GM10248 (cell line): ENCODE data around the gene LHX4.

Experiments
- CTCF ChIA-PET: fragments of 300-600 bp; sonication (Branson Sonifier 250); formaldehyde crosslinking; extraction: SDS; loops from one replicate; lab custom pipeline; 2021; ENCODE audit warnings: antibody characterized with exemption; lab: Yijun Ruan, JAX
- POLR2A ChIA-PET: fragments of 350-650 bp; sonication (Branson Sonifier 250); formaldehyde crosslinking; extraction: SDS; loops from one replicate; lab custom pipeline; 2020; ENCODE audit warnings: antibody characterized with exemption; lab: Yijun Ruan, JAX
- DNase-seq: peaks from one replicate; pipeline ENCODE4 v3.0.0; 2012; ENCODE audit errors: extremely low spot score
- TF ChIP-seq, protein P1 (sequence below): IDR thresholded peaks from 2 replicates; pipeline ENCODE4 v1.5.1; 2012; ENCODE audit warnings: mild to moderate bottlenecking, low read depth; ENCODE audit errors: extremely low read depth, missing control alignments, control extremely low read depth

The LHX4 gene

DNA sequence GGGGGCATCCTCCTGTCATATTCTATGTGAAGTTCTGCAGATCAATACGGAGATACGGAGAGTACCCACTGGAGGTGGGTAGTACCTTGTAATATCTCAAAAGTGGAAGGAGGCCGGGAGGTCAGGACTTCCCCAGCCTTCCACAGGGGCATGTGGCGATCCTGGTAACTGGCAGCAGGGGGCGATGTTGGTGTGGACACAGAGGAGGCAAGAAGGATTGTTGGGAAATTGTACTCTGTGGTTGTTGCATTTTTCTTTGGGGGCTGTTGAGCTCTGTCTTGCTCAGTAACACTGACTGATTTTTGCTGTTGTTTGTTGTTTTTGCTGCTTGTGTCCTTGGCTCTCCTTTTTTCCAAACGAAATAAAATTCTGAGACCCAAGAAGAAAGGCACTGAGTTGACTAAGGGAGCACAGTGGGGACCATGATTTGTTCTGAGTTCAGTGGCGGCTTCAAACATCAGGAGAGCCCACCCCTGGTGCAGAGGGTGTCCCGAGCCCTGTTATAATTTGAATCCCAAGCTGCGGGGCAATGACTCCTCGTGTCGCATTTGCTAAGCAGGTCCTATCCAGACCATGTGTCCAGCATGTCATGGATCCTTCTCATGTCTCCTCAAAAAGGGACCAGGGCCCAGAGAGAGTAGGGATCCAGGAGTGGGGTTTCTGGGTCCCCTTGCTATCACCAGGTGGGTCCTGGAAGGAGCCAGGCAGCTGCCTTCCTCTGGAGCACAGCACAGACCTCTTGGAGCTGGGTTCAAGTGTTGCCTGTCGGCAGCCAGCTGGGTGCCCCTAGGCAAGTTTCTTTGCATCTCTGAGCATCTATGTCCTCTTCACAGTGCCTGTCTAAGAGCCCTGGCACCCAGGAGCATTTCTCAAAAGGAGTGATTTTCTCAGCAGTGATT is 22.8 kb downstream of the LHX4 start:
- ChIA-PET CTCF (interaction anchor here (0.6 to 4.5 kb wide), 54 partner anchors 9 to 543 kb away, joined by 3 to 40 read pairs (median 4); no protein-coding TSS in a partner anchor), POLR2A (no interaction called here)
- TF ChIP-seq, protein P1, sequence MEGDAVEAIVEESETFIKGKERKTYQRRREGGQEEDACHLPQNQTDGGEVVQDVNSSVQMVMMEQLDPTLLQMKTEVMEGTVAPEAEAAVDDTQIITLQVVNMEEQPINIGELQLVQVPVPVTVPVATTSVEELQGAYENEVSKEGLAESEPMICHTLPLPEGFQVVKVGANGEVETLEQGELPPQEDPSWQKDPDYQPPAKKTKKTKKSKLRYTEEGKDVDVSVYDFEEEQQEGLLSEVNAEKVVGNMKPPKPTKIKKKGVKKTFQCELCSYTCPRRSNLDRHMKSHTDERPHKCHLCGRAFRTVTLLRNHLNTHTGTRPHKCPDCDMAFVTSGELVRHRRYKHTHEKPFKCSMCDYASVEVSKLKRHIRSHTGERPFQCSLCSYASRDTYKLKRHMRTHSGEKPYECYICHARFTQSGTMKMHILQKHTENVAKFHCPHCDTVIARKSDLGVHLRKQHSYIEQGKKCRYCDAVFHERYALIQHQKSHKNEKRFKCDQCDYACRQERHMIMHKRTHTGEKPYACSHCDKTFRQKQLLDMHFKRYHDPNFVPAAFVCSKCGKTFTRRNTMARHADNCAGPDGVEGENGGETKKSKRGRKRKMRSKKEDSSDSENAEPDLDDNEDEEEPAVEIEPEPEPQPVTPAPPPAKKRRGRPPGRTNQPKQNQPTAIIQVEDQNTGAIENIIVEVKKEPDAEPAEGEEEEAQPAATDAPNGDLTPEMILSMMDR = peak; percentile 97
- DNase-seq = peak; percentile 84

GRCh38 chr1:180253585-180254495 is 23.8 kb downstream of the LHX4 start:
- POLR2A ChIA-PET = no interaction called here
- CTCF ChIA-PET = interaction anchor here (0.7 to 4.5 kb wide), 47 partner anchors 8 to 543 kb away, joined by 3 to 40 read pairs (median 4); no protein-coding TSS in a partner anchor
- TF ChIP-seq, protein P1 = no peak
- no peak for DNase-seq

DNA sequence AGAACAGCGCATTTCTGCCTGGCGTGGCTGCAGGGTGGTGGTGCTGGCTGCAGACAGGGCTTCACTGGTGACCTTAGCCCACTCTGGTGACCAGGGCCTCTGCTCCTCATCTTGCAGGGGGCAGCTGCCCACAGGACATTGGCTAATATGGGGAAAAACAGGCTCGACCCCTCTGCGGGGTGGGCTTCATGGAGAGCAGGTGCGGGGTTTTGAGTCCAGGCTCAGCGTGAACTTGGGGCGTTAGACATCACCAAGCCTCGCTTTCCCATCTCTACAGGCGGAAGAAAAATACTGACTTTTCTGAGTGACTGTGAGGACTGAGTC is 24.4 kb downstream of the LHX4 start:
- DNase-seq = no peak
- TF ChIP-seq, protein P1 = no peak
- CTCF ChIA-PET = interaction anchor here (1.1 to 4.5 kb wide), 9 partner anchors 13 to 544 kb away, joined by 3 to 40 read pairs (median 6); no protein-coding TSS in a partner anchor
- POLR2A ChIA-PET = no interaction called here

DNA sequence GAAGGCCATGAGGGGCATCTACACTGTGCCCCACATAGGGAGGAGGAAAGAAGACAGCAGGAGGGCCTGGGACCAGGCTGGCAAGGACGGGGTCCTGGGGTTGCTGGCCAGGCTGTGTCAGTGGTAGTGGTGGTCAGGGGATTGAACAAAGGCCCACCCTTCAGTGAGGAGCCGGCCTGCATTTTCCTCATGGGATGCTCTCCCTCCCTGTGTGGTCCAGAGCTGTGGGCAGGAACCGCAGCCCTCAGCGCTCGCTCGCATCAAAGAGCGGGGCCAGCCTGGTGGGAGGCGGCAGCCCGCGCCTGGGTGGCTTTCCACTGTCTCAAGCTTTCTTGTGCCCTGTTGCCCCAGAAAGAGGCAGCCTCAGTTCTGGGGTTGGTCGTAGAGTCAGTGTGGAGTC is 24.8 kb downstream of the LHX4 start:
- ChIA-PET POLR2A (no interaction called here), CTCF (no interaction called here)
- TF ChIP-seq, protein P1 = no peak
- no peak for DNase-seq

- TF ChIP-seq, protein P1 = no peak
- CTCF ChIA-PET = no interaction called here
- POLR2A ChIA-PET = no interaction called here
Measured at GRCh38 chr1:180255536-180256340, 25.7 kb downstream of the LHX4 start.

More at GRCh38 chr1:180255536-180256340, 25.7 kb downstream of the LHX4 start:
- no peak for DNase-seq
